Amniotic stem cell (primary cell): ENCODE data around the gene EMC8.

ENCODE experiments used
- DNase-seq: peaks from one replicate; lab custom pipeline; 2025; lab: John Stamatoyannopoulos, UW

Gene EMC8

GRCh38 chr16:85755929-85756768 is 43.2 kb downstream of the EMC8 start:
- DNase-seq = no peak

DNA sequence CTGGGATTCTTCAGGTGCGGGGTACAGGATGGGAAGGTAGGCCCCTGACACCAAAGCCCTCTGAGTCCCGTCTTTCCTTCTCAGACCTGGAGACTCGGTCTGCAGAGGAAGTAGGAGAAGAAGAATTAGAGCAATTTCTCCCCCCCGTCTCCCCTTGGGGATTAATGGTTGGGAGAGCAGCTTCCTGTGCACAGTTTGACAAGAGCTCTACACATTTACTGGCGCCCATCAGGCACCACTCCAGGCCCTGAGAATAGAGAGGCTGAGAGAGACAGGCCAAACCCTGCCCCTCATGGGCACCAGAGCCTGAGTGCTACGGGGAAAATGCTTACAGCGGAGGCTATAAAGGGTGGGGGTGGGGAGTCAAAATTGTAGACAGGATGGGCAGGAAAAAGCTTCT is 44.9 kb downstream of the EMC8 start:
- DNase-seq = no peak

- no peak for DNase-seq
Measured at GRCh38 chr16:85753976-85754375, 45.4 kb downstream of the EMC8 start.

GRCh38 chr16:85753559-85753958 is 45.8 kb downstream of the EMC8 start:
- no peak for DNase-seq

- DNase-seq = no peak
Measured at GRCh38 chr16:85752511-85753420, 46.6 kb downstream of the EMC8 start.

- DNase-seq = no peak
Measured at GRCh38 chr16:85751698-85752501, 47.4 kb downstream of the EMC8 start.

GRCh38 chr16:85750827-85751697 is 48.3 kb downstream of the EMC8 start, which contains the start of gene C16orf74:
Gene C16orf74, minus strand, starts transcription at chr16:85751096. Its CDS starts 15,879 bp downstream, at chr16:85735217.
- no peak for DNase-seq

DNA sequence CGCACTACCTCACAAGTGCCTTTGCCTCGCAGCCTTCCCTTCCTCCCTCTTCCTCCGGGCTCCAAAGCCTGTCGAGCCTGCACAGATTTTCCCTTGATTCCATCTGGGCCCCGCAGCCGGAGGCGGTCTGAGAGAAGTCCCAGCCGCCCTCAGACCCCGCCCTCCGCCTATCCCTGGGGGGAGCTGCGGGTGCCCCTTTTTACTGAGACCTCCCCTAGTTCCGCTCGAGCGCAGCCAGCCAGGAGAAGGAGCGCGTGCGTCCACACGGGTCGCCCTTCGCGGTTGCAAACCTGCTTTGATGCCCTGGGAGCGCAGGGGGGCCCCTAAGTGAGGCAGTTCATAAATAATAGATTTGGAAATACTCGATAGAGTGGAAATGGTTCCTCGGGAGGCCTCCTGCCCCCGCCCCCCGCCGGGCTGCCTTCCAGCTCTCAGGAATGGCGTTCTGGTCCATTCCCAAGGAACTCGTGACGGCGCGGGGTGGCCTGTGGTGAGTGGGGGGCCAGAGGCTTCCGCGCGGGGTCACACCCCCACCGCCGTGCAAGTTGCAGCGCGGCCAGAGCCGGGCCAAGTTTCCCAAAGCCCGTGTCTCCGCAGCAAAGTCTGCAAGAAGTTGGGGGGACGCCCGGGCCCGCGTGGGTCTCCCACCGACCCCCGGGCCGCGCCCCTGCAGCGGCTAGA is 49.1 kb downstream of the EMC8 start:
- no peak for DNase-seq

DNA sequence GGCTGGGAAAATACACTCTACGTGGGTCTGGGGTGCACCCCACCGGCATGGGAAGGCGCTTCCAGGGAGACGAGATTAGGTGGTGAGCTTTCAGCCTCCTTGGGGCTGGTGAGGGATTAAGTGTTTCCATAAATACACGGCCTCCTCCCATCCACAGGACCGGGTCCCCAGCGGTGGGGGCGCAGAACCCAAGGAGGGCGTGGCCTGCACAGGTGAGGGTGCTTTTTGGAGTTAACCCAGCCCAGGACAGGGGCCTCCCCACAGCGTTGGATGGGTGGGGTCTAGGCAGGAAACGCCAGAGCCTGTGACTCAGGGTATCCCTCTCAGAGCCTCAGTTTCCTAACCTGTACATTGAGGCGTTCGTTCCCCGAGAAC is 49.6 kb downstream of the EMC8 start:
- DNase-seq = no peak

DNA sequence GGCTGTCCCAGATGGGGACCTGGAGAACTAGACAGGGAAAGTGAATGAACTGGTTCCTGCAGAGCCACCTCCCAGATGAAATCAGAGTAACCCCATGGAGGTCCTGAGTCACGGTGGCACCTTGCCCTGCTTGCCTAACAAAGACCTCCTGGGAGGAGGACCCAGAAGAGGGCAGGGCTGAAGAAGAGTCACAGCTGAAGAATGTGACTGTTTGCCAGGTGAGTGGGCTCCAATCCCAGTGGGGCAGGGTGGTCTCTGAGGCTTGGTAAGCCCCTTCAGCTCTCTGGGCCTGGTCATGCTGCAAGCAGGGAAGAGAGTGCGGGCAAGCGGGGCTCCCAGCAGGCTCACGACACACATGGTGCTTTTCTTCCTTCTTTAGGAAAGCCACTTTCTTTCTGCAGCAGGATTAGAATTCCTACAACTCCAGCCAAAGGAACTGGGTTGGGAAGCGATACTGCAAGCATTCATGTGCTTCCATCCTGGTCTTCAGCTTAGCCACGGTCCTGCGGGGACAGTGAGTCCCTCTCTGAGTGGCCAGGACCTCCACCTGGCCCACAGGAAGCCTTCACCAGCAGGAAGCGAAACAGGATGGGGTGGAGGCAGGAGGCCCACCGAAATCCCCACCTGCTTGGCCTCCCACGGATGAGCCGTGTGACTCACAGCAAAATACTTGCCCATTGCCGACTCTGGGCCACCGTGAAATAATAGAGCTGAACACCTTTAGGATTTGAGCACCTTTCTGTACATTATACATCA is 52.7 kb downstream of the EMC8 start:
- no peak for DNase-seq

DNA sequence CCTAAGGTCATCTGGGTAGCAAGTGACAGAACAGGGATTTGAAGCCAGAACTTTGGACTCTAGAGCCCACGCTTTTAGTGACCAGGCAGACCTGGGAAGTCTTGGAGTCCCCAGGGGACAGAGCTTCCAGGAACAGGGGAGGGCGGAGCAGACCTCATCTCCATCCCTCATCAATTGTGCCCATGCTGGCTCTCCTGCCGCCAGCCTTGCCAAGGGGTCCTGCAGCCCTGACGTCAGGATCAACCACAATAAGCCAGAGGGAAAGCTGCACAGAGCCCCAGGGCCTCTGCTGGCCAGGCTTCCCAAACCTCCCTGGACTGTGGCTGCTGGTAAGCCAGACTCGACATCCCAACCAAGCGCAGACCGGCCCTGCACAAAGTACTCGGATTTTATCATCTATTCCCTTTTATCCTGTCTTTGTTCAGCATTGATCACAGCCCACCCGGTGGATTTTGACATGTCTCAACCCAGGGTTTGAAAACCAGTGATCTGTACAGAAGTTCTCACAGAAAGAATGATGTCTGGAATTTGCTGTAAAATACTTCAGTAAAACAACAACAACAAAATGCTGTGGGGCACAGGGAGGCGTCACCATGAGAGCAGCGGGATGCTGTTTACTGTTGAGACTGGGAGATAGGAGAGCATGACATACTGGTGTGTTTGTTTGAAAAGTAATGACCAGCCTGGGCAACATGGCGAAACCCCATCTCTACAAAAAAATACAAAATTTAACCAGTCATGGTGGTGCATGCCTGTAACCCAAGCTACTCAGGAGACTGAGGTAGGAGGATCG is 60.2 kb downstream of the EMC8 start:
- no peak for DNase-seq

- DNase-seq = no peak
Measured at GRCh38 chr16:85736921-85737320, 62.4 kb downstream of the EMC8 start.

- no peak for DNase-seq
Measured at GRCh38 chr16:85735946-85736345, 63.4 kb downstream of the EMC8 start.

- DNase-seq = no peak
Measured at GRCh38 chr16:85735225-85735635, 64.1 kb downstream of the EMC8 start.

DNA sequence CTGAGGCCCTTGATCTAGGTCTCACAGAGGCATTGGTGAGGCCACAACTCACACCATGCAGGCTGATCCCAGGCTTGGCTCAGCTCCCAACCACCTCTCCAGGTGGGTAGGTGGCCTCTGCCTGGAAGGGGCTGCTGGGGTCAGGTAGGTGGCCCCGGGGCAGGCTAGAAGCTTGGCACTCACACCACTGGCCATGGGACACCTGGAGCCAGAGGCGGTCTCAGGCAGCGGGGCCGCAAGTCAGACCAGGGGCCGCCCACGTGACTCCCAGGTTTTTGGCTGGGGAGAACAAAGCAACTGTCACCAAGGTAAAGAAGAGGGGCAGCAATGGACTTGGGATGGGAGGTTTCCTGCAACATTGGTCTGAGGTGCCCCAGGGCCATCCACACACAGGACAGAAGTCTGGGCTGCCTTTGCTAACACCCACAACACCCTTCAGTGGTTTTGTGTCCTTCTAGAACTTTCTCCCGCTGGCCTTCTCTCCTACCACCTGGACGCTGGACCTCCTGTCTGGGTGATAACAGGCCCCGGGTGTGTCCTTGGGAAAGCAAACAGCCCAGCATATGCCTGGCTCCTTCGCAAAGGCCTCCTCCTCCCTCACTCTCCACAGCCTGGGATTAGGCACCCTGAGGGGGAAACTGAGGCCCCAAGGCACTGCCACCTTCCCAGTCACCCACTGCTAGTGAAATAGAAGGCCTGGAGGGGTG is 64.9 kb downstream of the EMC8 start:
- DNase-seq = no peak

DNA sequence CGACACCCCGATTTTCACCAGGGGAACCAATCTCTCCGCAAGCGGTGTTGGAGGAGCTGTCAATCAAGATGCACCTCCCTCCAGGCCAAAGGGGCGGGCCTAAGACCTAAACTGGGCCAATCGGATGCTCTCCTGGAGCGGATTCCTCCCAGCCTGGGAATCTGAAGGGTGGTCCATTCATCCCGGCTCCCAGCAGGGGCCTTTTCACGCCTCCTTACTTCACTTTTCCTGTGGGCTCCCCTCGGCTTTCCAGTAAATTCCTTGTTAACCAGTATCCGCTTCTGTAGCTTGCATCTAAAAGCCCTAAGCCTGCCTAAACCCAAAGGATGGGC is 65.5 kb downstream of the EMC8 start:
- no peak for DNase-seq

DNA sequence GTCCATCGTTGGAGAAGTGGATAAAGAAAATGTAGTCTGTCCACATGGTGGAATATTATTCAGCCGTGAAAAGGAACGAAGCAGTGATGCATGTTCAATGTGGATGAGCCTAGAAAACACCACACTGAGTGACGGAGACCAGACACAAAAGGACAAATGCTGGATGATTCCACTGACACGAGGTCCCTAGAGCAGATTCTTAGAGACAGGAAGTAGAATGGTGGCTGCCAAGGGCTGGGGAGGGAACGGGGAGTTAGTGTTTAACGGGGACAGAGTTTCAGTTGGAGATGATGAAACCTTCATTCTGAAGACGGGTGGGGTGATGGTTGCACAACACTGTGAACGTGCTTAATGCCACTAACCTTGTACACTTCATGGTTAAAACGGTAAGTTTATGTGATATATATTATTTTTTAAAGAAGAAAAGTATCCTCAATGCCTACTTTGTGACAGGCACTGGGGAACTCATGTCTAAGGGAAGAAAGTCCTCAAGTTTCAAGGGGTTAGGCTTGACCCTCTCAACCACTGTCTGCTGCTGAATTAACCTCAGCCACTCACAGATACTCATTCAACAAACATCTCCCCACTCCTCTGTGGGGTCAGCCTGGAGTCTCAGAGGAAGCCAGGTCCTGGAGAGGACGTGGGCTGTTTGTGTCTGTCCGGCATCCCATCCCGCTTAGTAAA is 66.0 kb downstream of the EMC8 start:
- no peak for DNase-seq

GRCh38 chr16:85731179-85731578 is 68.2 kb downstream of the EMC8 start:
- DNase-seq = no peak
